GM23338 (cell line): Measurements from ENCODE around the gene GALR2. TPM values are rescaled to one million over a fixed set of nuclear protein-coding genes. Genes with fewer than 3 reads are reported as not detected.

Experiments used
- ATAC-seq: fragments of 200-7000 bp; cut with Tn5 transposase; 3 replicates; pipeline ENCODE4 v1.9.1; 2020
- DNase-seq: peaks from one replicate; pipeline ENCODE4 v3.0.0-alpha.2; 2015; ENCODE audit warnings: low spot score
- H2AFZ ChIP-seq: fragments of 200-600 bp; sonication (generic); 2 replicates; pipeline ENCODE4 v1.8.0; 2016; ENCODE audit warnings: antibody characterized with exemption, mild to moderate bottlenecking, moderate library complexity
- H3F3A ChIP-seq: fragments of 200-600 bp; sonication (generic); replicated peaks from 2 replicates; pipeline ENCODE4 v1.8.0; 2017; ENCODE audit warnings: antibody characterized with exemption, mixed run types, low read depth
- H3K27ac ChIP-seq: fragments of 200-600 bp; sonication (generic); 2 replicates; pipeline ENCODE4 v1.6.1; 2016; ENCODE audit warnings: low read depth
- H3K27me3 ChIP-seq: fragments of 200-600 bp; sonication (generic); 2 replicates; pipeline ENCODE4 v1.8.0; 2016; ENCODE audit warnings: mild to moderate bottlenecking, mixed run types, moderate library complexity; ENCODE audit not compliant: insufficient read depth
- H3K36me3 ChIP-seq: fragments of 200-600 bp; sonication (generic); 2 replicates; pipeline ENCODE4 v1.8.0; 2016; ENCODE audit warnings: mild to moderate bottlenecking; ENCODE audit not compliant: insufficient read depth
- H3K4me1 ChIP-seq: fragments of 200-600 bp; sonication (generic); 2 replicates; pipeline ENCODE4 v1.8.0; 2016; ENCODE audit warnings: mild to moderate bottlenecking, moderate library complexity; ENCODE audit not compliant: insufficient read depth
- H3K4me2 ChIP-seq: fragments of 200-600 bp; sonication (generic); 2 replicates; pipeline ENCODE4 v1.7.1; 2017; ENCODE audit warnings: mixed run types
- H3K4me3 ChIP-seq: fragments of 200-600 bp; sonication (generic); 2 replicates; pipeline ENCODE4 v1.6.1; 2016; ENCODE audit warnings: mixed run types
- H3K79me2 ChIP-seq: fragments of 200-600 bp; sonication (generic); replicated peaks from 2 replicates; pipeline ENCODE4 v1.8.0; 2017; ENCODE audit warnings: mild to moderate bottlenecking; ENCODE audit not compliant: insufficient read depth
- H3K9me2 ChIP-seq: fragments of 200-600 bp; sonication (generic); 2 replicates; pipeline ENCODE4 v1.8.0; 2017; ENCODE audit not compliant: insufficient read depth
- H4K20me1 ChIP-seq: fragments of 200-600 bp; sonication (generic); replicated peaks from 2 replicates; pipeline ENCODE4 v1.8.0; 2017; ENCODE audit warnings: mild to moderate bottlenecking; ENCODE audit not compliant: insufficient read depth
- H3K27ac Mint-ChIP-seq: 2 replicates; pipeline ENCODE4 v1.8.0; 2020; ENCODE audit warnings: inconsistent platforms, mild to moderate bottlenecking, moderate library complexity, mixed read lengths
- H3K27me3 Mint-ChIP-seq: 3 replicates; pipeline ENCODE4 v1.8.0; 2022; ENCODE audit warnings: low read depth, mild to moderate bottlenecking, moderate library complexity, mixed read lengths, inconsistent platforms; ENCODE audit not compliant: insufficient read depth, poor library complexity
- H3K36me3 Mint-ChIP-seq: 3 replicates; pipeline ENCODE4 v1.8.0; 2021; ENCODE audit warnings: low read depth, mild to moderate bottlenecking, inconsistent platforms, moderate library complexity, mixed read lengths
- H3K4me1 Mint-ChIP-seq: 3 replicates; pipeline ENCODE4 v1.8.0; 2020; ENCODE audit warnings: mild to moderate bottlenecking, inconsistent platforms, mixed read lengths
- H3K4me3 Mint-ChIP-seq: 3 replicates; pipeline ENCODE4 v1.8.0; 2021; ENCODE audit warnings: moderate library complexity, mild to moderate bottlenecking, inconsistent platforms, mixed read lengths
- H3K9me3 Mint-ChIP-seq: 3 replicates; pipeline ENCODE4 v1.8.0; 2020; ENCODE audit warnings: moderate library complexity, mild to moderate bottlenecking, inconsistent platforms, mixed read lengths
- CREB1 ChIP-seq: fragments of 250-450 bp; sonication (Bioruptor Pico); IDR thresholded peaks from 2 replicates; pipeline ENCODE4 v1.5.0; 2020; ENCODE audit warnings: low read depth, mild to moderate bottlenecking, moderate library complexity
- EZH2 ChIP-seq: fragments of 200-600 bp; sonication (generic); IDR thresholded peaks from one replicate; pipeline ENCODE4 v1.8.0; 2017; ENCODE audit warnings: antibody characterized with exemption, mild to moderate bottlenecking, low read depth; ENCODE audit not compliant: unreplicated experiment
- EZH2phosphoT487 ChIP-seq: fragments of 200-600 bp; sonication (generic); IDR thresholded peaks from one replicate; pipeline ENCODE4 v1.8.1; 2018; ENCODE audit warnings: antibody characterized with exemption; ENCODE audit not compliant: unreplicated experiment
- JUNB ChIP-seq: IDR thresholded peaks from one replicate; pipeline ENCODE4 v1.6.1; 2016; ENCODE audit warnings: antibody characterized with exemption; ENCODE audit not compliant: unreplicated experiment
- NANOG ChIP-seq: IDR thresholded peaks from 2 replicates; pipeline ENCODE4 v1.6.1; 2016; ENCODE audit warnings: antibody characterized with exemption, borderline replicate concordance
- POLR2AphosphoS5 ChIP-seq: IDR thresholded peaks from 2 replicates; pipeline ENCODE4 v1.6.1; 2016; ENCODE audit warnings: antibody characterized with exemption, low read depth
- STAT1 ChIP-seq: IDR thresholded peaks from one replicate; pipeline ENCODE4 v1.6.1; 2016; ENCODE audit warnings: antibody characterized with exemption; ENCODE audit not compliant: unreplicated experiment
- ZNF114 ChIP-seq: fragments of 250-450 bp; sonication (Bioruptor Pico); IDR thresholded peaks from 2 replicates; pipeline ENCODE4 v1.5.0; 2020; ENCODE audit warnings: mild to moderate bottlenecking, moderate library complexity
- ZNF331 ChIP-seq: fragments of 250-450 bp; sonication (Bioruptor Pico); IDR thresholded peaks from 2 replicates; pipeline ENCODE4 v1.5.0; 2020; ENCODE audit warnings: low read depth, mild to moderate bottlenecking, moderate library complexity
- polyA plus RNA-seq: library from polyadenylated mRNA; unstranded; fragments of >200 nt; fragmentation: Nextera tagmentation; extraction: Ambion mirVana; gene quantifications from 2 replicates; pipeline ENCODE4 v1.2.1, GENCODE V29; 2016
- total RNA-seq: library from RNA; depleted of rRNA; stranded (reverse); fragments of >200 nt; shearing (Covaris generic); gene quantifications from 2 replicates; pipeline ENCODE4 v1.2.3, GENCODE V29; 2014
- TF ChIP-seq, protein P1 (sequence below): fragments of 250-450 bp; sonication (Bioruptor Pico); IDR thresholded peaks from 2 replicates; pipeline ENCODE4 v1.5.0; 2020; ENCODE audit warnings: mild to moderate bottlenecking, moderate library complexity
- TF ChIP-seq, protein P2 (sequence below), 2 experiments: fragments of 200-600 bp in 1 of 2; sonication (generic) in 1 of 2; conservative IDR thresholded peaks; 2 replicates each; pipeline versions ENCODE4 v1.5.1 to v1.6.1; 2016 to 2017; ENCODE audit warnings: antibody characterized with exemption in 2 of 2, low read depth in 2 of 2, mild to moderate bottlenecking in 2 of 2, moderate library complexity in 1 of 2
- TF ChIP-seq, protein P3 (sequence below): IDR thresholded peaks from one replicate; pipeline ENCODE4 v1.6.1; 2018; ENCODE audit warnings: antibody characterized with exemption; ENCODE audit not compliant: unreplicated experiment
- TF ChIP-seq, protein P4 (sequence below): IDR thresholded peaks from 2 replicates; pipeline ENCODE4 v1.6.1; 2016; ENCODE audit warnings: antibody characterized with exemption

The GALR2 gene
- total and polyA plus RNA-seq, 2 experiments from 2014 or later, result 0.50 to 2.2 TPM

DNA sequence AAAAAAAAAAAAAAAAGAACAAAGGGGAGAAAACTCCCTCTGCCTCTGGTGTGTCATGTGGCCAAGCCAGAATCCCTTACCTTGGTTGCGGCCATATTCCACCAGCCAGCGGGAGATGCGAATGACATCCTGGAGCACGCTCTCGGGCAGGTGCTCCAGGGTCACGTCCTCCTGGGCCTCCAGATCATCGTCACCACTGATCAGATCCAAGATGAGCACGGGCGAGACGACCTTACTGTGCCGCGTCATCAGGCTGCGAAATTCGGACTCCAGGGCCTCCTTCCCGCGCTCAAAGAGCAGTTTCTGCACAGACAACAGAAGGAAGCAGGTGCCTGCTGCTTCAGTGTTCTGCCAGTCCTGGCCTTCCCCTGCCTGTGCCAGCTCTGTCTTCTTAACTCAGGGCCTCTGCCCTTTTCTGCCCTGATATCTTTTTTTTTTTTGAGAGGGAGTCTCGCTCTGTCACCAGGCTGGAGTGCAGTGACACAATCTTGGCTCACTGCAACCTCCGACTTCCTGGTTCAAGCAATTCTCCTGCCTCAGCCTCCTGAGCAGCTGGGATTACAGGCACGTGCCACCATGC, 23.2 kb downstream of the GALR2 start:
- H3K4me3 ChIP-seq, result no peak overlapping the region
- H3K4me2 ChIP-seq, result no peak overlapping the region
- H3F3A ChIP-seq, result 0 out of 2 replicates have a peak, but pooled peaks cover 7% of the 10 kb centered on the region
- Mint-ChIP-seq H3K27me3 (no peaks in the 10 kb centered on the region), H3K9me3 (no peaks in the 10 kb centered on the region), H3K4me1 (peaks cover 3% of the 10 kb centered on the region; the same call in 1 of the 3 replicates), H3K36me3 (peaks cover 81% of the 10 kb centered on the region), H3K4me3 (no peak overlapping the region), H3K27ac (no peak overlapping the region)
- no peak for ATAC-seq
- H4K20me1 ChIP-seq, result no peaks in the 10 kb centered on the region; the same call in none of the 2 replicates
- TF ChIP-seq JUNB (no peak), EZH2 (no peak), CREB1 (CRISPR knock-in tag) (no peak), ZNF331 (no peak), ZNF114 (no peak), EZH2phosphoT487 (no peak), POLR2AphosphoS5 (no peak), STAT1 (no peak), NANOG (no peak)
- TF ChIP-seq, protein P1, sequence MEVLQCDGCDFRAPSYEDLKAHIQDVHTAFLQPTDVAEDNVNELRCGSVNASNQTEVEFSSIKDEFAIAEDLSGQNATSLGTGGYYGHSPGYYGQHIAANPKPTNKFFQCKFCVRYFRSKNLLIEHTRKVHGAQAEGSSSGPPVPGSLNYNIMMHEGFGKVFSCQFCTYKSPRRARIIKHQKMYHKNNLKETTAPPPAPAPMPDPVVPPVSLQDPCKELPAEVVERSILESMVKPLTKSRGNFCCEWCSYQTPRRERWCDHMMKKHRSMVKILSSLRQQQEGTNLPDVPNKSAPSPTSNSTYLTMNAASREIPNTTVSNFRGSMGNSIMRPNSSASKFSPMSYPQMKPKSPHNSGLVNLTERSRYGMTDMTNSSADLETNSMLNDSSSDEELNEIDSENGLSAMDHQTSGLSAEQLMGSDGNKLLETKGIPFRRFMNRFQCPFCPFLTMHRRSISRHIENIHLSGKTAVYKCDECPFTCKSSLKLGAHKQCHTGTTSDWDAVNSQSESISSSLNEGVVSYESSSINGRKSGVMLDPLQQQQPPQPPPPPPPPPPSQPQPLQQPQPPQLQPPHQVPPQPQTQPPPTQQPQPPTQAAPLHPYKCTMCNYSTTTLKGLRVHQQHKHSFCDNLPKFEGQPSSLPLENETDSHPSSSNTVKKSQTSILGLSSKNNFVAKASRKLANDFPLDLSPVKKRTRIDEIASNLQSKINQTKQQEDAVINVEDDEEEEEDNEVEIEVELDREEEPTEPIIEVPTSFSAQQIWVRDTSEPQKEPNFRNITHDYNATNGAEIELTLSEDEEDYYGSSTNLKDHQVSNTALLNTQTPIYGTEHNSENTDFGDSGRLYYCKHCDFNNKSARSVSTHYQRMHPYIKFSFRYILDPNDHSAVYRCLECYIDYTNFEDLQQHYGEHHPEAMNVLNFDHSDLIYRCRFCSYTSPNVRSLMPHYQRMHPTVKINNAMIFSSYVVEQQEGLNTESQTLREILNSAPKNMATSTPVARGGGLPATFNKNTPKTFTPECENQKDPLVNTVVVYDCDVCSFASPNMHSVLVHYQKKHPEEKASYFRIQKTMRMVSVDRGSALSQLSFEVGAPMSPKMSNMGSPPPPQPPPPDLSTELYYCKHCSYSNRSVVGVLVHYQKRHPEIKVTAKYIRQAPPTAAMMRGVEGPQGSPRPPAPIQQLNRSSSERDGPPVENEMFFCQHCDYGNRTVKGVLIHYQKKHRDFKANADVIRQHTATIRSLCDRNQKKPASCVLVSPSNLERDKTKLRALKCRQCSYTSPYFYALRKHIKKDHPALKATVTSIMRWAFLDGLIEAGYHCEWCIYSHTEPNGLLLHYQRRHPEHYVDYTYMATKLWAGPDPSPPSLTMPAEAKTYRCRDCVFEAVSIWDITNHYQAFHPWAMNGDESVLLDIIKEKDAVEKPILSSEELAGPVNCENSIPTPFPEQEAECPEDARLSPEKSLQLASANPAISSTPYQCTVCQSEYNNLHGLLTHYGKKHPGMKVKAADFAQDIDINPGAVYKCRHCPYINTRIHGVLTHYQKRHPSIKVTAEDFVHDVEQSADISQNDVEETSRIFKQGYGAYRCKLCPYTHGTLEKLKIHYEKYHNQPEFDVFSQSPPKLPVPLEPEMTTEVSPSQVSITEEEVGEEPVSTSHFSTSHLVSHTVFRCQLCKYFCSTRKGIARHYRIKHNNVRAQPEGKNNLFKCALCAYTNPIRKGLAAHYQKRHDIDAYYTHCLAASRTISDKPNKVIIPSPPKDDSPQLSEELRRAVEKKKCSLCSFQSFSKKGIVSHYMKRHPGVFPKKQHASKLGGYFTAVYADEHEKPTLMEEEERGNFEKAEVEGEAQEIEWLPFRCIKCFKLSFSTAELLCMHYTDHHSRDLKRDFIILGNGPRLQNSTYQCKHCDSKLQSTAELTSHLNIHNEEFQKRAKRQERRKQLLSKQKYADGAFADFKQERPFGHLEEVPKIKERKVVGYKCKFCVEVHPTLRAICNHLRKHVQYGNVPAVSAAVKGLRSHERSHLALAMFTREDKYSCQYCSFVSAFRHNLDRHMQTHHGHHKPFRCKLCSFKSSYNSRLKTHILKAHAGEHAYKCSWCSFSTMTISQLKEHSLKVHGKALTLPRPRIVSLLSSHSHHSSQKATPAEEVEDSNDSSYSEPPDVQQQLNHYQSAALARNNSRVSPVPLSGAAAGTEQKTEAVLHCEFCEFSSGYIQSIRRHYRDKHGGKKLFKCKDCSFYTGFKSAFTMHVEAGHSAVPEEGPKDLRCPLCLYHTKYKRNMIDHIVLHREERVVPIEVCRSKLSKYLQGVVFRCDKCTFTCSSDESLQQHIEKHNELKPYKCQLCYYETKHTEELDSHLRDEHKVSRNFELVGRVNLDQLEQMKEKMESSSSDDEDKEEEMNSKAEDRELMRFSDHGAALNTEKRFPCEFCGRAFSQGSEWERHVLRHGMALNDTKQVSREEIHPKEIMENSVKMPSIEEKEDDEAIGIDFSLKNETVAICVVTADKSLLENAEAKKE (CRISPR knock-in tag), result no peak
- TF ChIP-seq, protein P2, sequence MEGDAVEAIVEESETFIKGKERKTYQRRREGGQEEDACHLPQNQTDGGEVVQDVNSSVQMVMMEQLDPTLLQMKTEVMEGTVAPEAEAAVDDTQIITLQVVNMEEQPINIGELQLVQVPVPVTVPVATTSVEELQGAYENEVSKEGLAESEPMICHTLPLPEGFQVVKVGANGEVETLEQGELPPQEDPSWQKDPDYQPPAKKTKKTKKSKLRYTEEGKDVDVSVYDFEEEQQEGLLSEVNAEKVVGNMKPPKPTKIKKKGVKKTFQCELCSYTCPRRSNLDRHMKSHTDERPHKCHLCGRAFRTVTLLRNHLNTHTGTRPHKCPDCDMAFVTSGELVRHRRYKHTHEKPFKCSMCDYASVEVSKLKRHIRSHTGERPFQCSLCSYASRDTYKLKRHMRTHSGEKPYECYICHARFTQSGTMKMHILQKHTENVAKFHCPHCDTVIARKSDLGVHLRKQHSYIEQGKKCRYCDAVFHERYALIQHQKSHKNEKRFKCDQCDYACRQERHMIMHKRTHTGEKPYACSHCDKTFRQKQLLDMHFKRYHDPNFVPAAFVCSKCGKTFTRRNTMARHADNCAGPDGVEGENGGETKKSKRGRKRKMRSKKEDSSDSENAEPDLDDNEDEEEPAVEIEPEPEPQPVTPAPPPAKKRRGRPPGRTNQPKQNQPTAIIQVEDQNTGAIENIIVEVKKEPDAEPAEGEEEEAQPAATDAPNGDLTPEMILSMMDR (conservative IDR thresholded peaks at IDR 0.05; ENCODE audit: low read depth in 2 of 2), result no peak
- TF ChIP-seq, protein P3, sequence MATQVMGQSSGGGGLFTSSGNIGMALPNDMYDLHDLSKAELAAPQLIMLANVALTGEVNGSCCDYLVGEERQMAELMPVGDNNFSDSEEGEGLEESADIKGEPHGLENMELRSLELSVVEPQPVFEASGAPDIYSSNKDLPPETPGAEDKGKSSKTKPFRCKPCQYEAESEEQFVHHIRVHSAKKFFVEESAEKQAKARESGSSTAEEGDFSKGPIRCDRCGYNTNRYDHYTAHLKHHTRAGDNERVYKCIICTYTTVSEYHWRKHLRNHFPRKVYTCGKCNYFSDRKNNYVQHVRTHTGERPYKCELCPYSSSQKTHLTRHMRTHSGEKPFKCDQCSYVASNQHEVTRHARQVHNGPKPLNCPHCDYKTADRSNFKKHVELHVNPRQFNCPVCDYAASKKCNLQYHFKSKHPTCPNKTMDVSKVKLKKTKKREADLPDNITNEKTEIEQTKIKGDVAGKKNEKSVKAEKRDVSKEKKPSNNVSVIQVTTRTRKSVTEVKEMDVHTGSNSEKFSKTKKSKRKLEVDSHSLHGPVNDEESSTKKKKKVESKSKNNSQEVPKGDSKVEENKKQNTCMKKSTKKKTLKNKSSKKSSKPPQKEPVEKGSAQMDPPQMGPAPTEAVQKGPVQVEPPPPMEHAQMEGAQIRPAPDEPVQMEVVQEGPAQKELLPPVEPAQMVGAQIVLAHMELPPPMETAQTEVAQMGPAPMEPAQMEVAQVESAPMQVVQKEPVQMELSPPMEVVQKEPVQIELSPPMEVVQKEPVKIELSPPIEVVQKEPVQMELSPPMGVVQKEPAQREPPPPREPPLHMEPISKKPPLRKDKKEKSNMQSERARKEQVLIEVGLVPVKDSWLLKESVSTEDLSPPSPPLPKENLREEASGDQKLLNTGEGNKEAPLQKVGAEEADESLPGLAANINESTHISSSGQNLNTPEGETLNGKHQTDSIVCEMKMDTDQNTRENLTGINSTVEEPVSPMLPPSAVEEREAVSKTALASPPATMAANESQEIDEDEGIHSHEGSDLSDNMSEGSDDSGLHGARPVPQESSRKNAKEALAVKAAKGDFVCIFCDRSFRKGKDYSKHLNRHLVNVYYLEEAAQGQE, result no peak
- TF ChIP-seq, protein P4, sequence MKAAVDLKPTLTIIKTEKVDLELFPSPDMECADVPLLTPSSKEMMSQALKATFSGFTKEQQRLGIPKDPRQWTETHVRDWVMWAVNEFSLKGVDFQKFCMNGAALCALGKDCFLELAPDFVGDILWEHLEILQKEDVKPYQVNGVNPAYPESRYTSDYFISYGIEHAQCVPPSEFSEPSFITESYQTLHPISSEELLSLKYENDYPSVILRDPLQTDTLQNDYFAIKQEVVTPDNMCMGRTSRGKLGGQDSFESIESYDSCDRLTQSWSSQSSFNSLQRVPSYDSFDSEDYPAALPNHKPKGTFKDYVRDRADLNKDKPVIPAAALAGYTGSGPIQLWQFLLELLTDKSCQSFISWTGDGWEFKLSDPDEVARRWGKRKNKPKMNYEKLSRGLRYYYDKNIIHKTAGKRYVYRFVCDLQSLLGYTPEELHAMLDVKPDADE, result no peak
- no peak overlapping the region for H3K27ac ChIP-seq
- DNase-seq, result no peak
- H3K27me3 ChIP-seq, result no peaks in the 10 kb centered on the region
- peaks cover 26% of the 10 kb centered on the region for H3K36me3 ChIP-seq
- 0 out of 2 replicates have a peak, but pooled peaks cover 3% of the 10 kb centered on the region for H3K4me1 ChIP-seq
- peaks cover 14% of the 10 kb centered on the region for H3K79me2 ChIP-seq
- no peak overlapping the region for H2AFZ ChIP-seq
- H3K9me2 ChIP-seq, result no peaks in the 10 kb centered on the region
